Mucosa of descending colon (tissue), 3 donors: Measurements from ENCODE around the gene CCSER1. TPM values are rescaled to one million over a fixed set of nuclear protein-coding genes. Genes with fewer than 3 reads are reported as not detected.

Experiments used
- ATAC-seq: fragments of 200-7000 bp; cut with Tn5 transposase; one replicate; pipeline ENCODE4 v1.9.1; 2020; ENCODE audit warnings: mild to moderate bottlenecking, moderate library complexity
- DNase-seq, 3 donors: peaks; one replicate each; pipeline ENCODE4 v3.0.0-alpha.2; 2020
- H3K36me3 ChIP-seq: fragments of 200-600 bp; one replicate; pipeline ENCODE4 v1.8.0; 2021; ENCODE audit warnings: low read depth, mild to moderate bottlenecking
- H3K4me1 ChIP-seq: fragments of 200-600 bp; one replicate; pipeline ENCODE4 v1.8.0; 2021; ENCODE audit warnings: low read depth, mild to moderate bottlenecking
- H3K4me3 ChIP-seq: fragments of 200-600 bp; one replicate; pipeline ENCODE4 v1.8.0; 2021; ENCODE audit warnings: mild to moderate bottlenecking
- H3K9me3 ChIP-seq: fragments of 200-600 bp; one replicate; pipeline ENCODE4 v1.8.0; 2021; ENCODE audit warnings: mild to moderate bottlenecking
- CTCF ChIP-seq: fragments of 200-600 bp; IDR thresholded peaks from one replicate; pipeline ENCODE4 v1.8.0; 2022; ENCODE audit warnings: antibody characterized with exemption, mild to moderate bottlenecking
- intact Hi-C, 2 donors: fragments of 100-400 bp; cut with DNase I in 1 of 2; cut with micrococcal nuclease in 1 of 2; formaldehyde crosslinking; loops; one replicate each; pipeline versions ENCODE4 v1.11.0 to v1.11.1; 2022; cut with DNase I, micrococcal nuclease
- total RNA-seq, 3 donors: library from RNA; stranded (reverse); fragmentation: NEBNext Ultra II Directional in 2 of 3; extraction: Animal tissue kit (Norgen Biotek cat#: 25700) in 2 of 3; gene quantifications; one replicate each; pipeline versions ENCODE4 v1.2.1 to v1.2.4, GENCODE V29; 2021 to 2023
- donor health status: DM: no; HTN: no; CAD: no; lungs with moderate emphysema.
- donor health status: DM: no; HTN: no; CAD: no.
- donor health status: DM: no; HTN: yes; CAD: no.

Gene CCSER1
- total RNA-seq, 3 donors from 2014 or later, result 11.1 to 32.4 (median 13.3) TPM

GRCh38 chr4:90815569-90815968 is 688.4 kb downstream of the CCSER1 start:
- Histone ChIP-seq H3K9me3 (peaks cover 2% of the 10 kb centered on the region), H3K4me1 (no peaks in the 10 kb centered on the region), H3K4me3 (no peak overlapping the region), H3K36me3 (no peaks in the 10 kb centered on the region)
- intact Hi-C loops, result no loop called here
- ATAC-seq, result no peak
- TF ChIP-seq CTCF, result no peak
- DNase-seq, result no peak

- intact Hi-C loops, result no loop called here
- Histone ChIP-seq H3K4me3 (no peak overlapping the region), H3K9me3 (peaks cover 2% of the 10 kb centered on the region), H3K4me1 (no peaks in the 10 kb centered on the region), H3K36me3 (no peaks in the 10 kb centered on the region)
- DNase-seq (no peak), ATAC-seq (no peak)
- TF ChIP-seq CTCF, result no peak
These were observed 689.6 kb downstream of the CCSER1 start for GRCh38 chr4:90816754-90817153.

- H3K4me3 ChIP-seq, result no peak overlapping the region
- H3K4me1 ChIP-seq, result no peaks in the 10 kb centered on the region
- ATAC-seq, result no peak
- H3K9me3 ChIP-seq, result no peaks in the 10 kb centered on the region
- intact Hi-C loops, result no loop called here
- no peak for DNase-seq
- no peak for TF ChIP-seq CTCF
- no peaks in the 10 kb centered on the region for H3K36me3 ChIP-seq
These were observed 697.3 kb downstream of the CCSER1 start for GRCh38 chr4:90824266-90825150.

DNA sequence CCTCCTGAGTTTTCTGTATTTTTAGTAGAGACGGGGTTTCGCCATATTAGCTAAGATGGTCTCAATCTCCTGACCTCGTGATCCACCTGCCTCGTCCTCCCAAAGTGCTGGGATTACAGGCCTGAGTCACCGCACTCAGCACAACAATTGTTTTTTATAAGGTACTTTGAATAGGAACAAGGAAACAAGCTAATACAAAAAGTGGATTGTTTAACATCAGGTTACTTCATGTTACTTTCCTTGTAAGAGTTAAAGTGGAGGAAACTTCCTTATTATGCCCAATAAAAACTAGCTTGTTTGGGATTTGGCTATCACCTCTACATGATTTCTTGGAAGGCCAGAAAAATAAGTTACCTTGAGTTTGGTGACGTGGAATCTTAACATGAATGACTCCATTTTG is 698.7 kb downstream of the CCSER1 start:
- DNase-seq (peak in 2 of 3 donors; percentile 9 to 28), ATAC-seq (peak; percentile 95)
- intact Hi-C loops, result no loop called here
- no peak overlapping the region for H3K4me3 ChIP-seq
- no peaks in the 10 kb centered on the region for H3K9me3 ChIP-seq
- no peak for TF ChIP-seq CTCF
- H3K4me1 ChIP-seq, result no peaks in the 10 kb centered on the region
- H3K36me3 ChIP-seq, result no peaks in the 10 kb centered on the region

DNA sequence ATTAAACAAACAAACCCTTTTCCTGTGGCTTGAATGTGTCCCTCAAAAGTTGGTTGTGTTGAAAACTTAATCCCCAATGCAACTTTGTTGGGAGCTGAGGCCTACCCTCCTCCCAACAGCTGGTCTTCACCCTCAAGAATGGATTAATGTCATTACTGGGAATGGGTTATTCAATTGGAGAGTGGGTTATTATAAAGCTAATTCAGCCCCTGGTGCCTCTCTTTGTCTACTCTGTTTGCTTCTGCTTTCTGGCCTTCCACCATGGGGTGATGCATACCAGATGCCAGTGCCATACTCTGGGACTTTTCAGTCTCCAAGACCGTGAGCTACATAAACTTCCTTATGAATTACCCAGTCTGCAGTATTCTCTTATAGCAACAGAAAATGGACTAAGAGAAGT is 706.5 kb downstream of the CCSER1 start:
- ATAC-seq (no peak), DNase-seq (no peak)
- intact Hi-C loops, result no loop called here
- no peaks in the 10 kb centered on the region for H3K9me3 ChIP-seq
- no peak for TF ChIP-seq CTCF
- H3K4me3 ChIP-seq, result no peak overlapping the region
- no peaks in the 10 kb centered on the region for H3K4me1 ChIP-seq
- no peaks in the 10 kb centered on the region for H3K36me3 ChIP-seq
